ENCODE measurements around the gene CELF2.

Gene CELF2

DNA sequence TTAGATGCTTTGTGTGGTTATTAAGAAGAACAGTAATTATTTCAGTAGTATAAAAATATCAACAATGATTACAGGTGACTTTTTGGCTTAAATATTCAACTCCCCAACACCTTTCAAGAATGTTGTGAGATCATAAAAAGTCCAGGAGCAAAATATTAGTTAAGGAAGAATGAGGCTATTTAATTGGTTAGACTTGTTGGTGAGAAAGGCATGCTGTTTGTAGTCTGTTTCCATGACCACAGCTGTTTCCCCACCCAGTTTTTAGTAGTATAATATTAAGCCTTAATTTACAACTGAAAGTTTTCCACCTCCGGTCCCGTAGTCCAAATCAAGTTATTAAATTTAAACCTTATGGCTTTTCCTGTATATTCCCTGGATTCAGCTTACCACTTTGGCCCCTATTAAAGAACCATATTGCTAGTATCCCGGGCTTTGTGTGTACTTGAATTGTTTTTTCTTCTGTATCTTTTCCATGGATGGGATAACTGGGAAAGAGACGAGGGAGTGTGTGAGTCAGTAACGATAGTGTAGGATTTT lies 133.3 kb downstream of the CELF2 start:
- H3K4me3 ChIP-seq (ENCODE audit: low read depth in 1 of 2, low read length in 2 of 2), result peak overlapping the region in 1 of 2 donors; percentile 26
- H3K27me3 ChIP-seq (ENCODE audit: low read depth, low read length), result no peaks in the 10 kb centered on the region
- no peaks in the 10 kb centered on the region for H3K36me3 ChIP-seq (ENCODE audit: control insufficient read depth in 1 of 2, insufficient read depth in 2 of 2, low read length in 2 of 2)
- peaks cover 0 to 36% of the 10 kb centered on the region in 2 donors for H3K4me1 ChIP-seq (ENCODE audit: control insufficient read depth in 1 of 2, insufficient read depth in 2 of 2, low read length in 2 of 2)
- no peaks in the 10 kb centered on the region for H3K9me3 ChIP-seq (ENCODE audit: control insufficient read depth in 1 of 2, low read length in 2 of 2)
- H3K27ac ChIP-seq (ENCODE audit: low read length), result no peak overlapping the region

DNA sequence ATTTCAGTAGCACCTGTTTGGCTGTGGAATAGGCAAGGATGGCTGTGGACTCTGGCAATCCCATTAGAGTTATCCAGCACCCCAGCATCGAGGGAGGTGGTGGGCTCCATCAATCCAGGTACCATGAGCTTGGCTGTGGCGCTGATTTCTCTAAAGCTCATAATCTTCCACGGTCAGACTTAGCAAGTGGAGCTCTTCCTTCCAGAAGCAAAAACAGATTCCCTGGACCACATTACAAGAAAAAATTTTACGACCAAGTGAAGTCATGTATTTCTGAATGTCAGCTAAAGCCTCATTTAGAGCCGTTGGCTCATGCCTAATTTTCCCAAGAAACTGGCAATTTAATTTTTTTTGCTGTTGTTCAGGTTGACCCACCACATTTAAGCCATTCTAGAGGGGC lies 135.1 kb downstream of the CELF2 start:
- Histone ChIP-seq H3K4me1 (ENCODE audit: control insufficient read depth in 1 of 2, insufficient read depth in 2 of 2, low read length in 2 of 2) (peaks cover 0 to 25% of the 10 kb centered on the region in 2 donors), H3K27ac (ENCODE audit: low read length) (no peak overlapping the region)

DNA sequence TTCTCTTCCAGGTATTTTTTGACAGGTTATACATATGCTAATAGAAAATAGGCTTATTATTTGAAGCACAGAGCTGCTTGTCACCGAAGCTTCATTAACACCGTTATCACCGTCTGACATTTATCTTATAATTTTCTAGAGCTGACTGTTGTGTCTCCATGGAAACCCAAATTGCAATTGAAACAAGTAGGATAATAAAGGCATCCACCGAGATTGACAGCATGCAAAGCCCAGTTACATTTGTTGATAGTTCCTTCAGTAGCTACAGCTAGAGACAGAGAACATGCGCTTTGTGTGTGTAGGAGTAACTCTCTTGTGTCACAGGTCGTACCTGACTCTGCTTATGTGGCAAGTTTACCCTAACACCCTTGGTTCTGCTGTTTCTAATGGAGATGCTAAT lies 135.6 kb downstream of the CELF2 start:
- H3K9me3 ChIP-seq (ENCODE audit: control insufficient read depth in 1 of 2, low read length in 2 of 2), result no peaks in the 10 kb centered on the region
- H3K27ac ChIP-seq (ENCODE audit: low read length), result no peak overlapping the region
- H3K36me3 ChIP-seq (ENCODE audit: control insufficient read depth in 1 of 2, insufficient read depth in 2 of 2, low read length in 2 of 2), result no peaks in the 10 kb centered on the region
- H3K27me3 ChIP-seq (ENCODE audit: low read depth, low read length), result no peaks in the 10 kb centered on the region
- no peak overlapping the region for H3K4me3 ChIP-seq (ENCODE audit: low read depth in 1 of 2, low read length in 2 of 2)
- peaks cover 0 to 29% of the 10 kb centered on the region in 2 donors for H3K4me1 ChIP-seq (ENCODE audit: control insufficient read depth in 1 of 2, insufficient read depth in 2 of 2, low read length in 2 of 2)

More for the DNA sequence above, 135.1 kb downstream of the CELF2 start:
- H3K27me3 ChIP-seq (ENCODE audit: low read depth, low read length), result no peaks in the 10 kb centered on the region
- no peaks in the 10 kb centered on the region for H3K36me3 ChIP-seq (ENCODE audit: control insufficient read depth in 1 of 2, insufficient read depth in 2 of 2, low read length in 2 of 2)
- H3K9me3 ChIP-seq (ENCODE audit: control insufficient read depth in 1 of 2, low read length in 2 of 2), result no peaks in the 10 kb centered on the region
- no peak overlapping the region for H3K4me3 ChIP-seq (ENCODE audit: low read depth in 1 of 2, low read length in 2 of 2)

DNA sequence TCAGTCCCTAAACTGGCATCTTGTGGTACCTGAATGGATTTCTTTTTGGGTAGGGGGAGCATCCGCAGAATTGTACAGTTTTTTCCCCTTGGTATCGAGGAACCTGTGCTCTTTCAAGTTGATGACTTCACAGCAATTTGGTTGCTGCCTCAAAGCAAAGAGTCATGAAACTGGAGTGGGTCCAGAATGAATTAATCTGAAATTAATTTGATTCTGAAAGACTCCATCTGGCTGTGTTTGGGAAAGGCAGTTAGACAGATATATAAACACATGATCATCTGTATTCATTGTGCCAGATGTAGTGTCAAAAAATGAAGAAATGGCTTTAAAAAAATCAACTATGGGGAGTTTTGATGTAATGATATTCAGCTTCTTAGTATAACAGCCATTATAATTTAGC lies 136.1 kb downstream of the CELF2 start:
- Histone ChIP-seq H3K4me1 (ENCODE audit: control insufficient read depth in 1 of 2, insufficient read depth in 2 of 2, low read length in 2 of 2) (peaks cover 0 to 29% of the 10 kb centered on the region in 2 donors), H3K9me3 (ENCODE audit: control insufficient read depth in 1 of 2, low read length in 2 of 2) (no peaks in the 10 kb centered on the region), H3K27me3 (ENCODE audit: low read depth, low read length) (no peaks in the 10 kb centered on the region), H3K36me3 (ENCODE audit: control insufficient read depth in 1 of 2, insufficient read depth in 2 of 2, low read length in 2 of 2) (no peaks in the 10 kb centered on the region), H3K27ac (ENCODE audit: low read length) (no peak overlapping the region), H3K4me3 (ENCODE audit: low read depth in 1 of 2, low read length in 2 of 2) (no peak overlapping the region)

DNA sequence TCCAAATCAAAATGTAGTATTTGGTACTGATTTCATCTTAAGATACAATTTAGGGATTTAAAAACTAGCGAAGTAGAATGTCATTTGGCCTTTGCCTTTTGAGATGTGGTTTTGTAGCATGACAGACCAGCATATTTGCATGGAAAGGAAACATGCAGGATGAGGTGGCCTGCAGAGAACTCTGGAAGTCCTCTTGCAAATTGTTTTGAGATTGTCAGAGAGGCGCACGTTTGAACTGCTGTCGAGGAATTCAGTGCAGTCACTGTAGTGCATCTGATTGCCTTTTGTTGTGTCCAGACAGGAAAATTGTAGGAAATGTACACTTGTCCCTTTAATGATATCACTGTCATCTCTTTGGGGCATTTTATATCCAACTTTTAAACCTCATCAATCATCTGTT lies 136.7 kb downstream of the CELF2 start:
- Histone ChIP-seq H3K27me3 (ENCODE audit: low read depth, low read length) (no peaks in the 10 kb centered on the region), H3K4me3 (ENCODE audit: low read depth in 1 of 2, low read length in 2 of 2) (no peak overlapping the region), H3K4me1 (ENCODE audit: control insufficient read depth in 1 of 2, insufficient read depth in 2 of 2, low read length in 2 of 2) (peaks cover 0 to 28% of the 10 kb centered on the region in 2 donors)

DNA sequence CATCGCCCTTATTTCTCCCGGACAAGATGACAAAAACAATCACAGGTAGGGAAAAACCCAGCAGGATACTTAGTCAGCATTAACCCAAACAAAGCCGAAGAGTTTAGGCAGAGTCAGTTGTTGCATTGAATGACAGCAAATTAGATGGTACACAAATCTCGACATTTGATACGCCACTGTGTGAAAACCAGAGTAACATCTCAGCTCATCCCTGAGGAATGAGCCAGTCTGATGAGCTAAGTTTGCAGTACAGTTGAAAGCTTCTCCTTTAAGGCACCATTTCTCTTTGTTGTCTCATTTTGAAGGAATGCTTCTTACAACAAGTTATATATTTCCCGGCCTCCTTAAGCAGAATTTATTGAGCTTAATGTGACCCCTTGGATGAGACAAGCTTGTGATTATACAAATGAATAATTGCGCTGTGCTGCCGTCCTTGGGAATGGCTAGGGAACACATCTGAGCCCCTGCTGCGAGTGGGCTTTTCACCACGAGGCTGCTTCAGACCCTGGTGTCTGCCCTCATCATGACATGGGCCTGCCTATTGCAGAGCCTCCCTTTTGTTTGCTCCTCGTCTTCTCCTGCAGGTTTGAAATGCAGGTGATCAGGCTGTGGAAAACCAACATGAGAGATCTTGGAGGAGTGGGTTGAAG lies 137.3 kb downstream of the CELF2 start:
- no peaks in the 10 kb centered on the region for H3K36me3 ChIP-seq (ENCODE audit: control insufficient read depth in 1 of 2, insufficient read depth in 2 of 2, low read length in 2 of 2)
- peaks cover 0 to 30% of the 10 kb centered on the region in 2 donors for H3K4me1 ChIP-seq (ENCODE audit: control insufficient read depth in 1 of 2, insufficient read depth in 2 of 2, low read length in 2 of 2)
- H3K27me3 ChIP-seq (ENCODE audit: low read depth, low read length), result no peaks in the 10 kb centered on the region
- H3K27ac ChIP-seq (ENCODE audit: low read length), result no peak overlapping the region
- H3K9me3 ChIP-seq (ENCODE audit: control insufficient read depth in 1 of 2, low read length in 2 of 2), result no peaks in the 10 kb centered on the region
- no peak overlapping the region for H3K4me3 ChIP-seq (ENCODE audit: low read depth in 1 of 2, low read length in 2 of 2)

More for the DNA sequence above, 136.7 kb downstream of the CELF2 start:
- no peaks in the 10 kb centered on the region for H3K9me3 ChIP-seq (ENCODE audit: control insufficient read depth in 1 of 2, low read length in 2 of 2)
- H3K36me3 ChIP-seq (ENCODE audit: control insufficient read depth in 1 of 2, insufficient read depth in 2 of 2, low read length in 2 of 2), result no peaks in the 10 kb centered on the region
- H3K27ac ChIP-seq (ENCODE audit: low read length), result no peak overlapping the region

DNA sequence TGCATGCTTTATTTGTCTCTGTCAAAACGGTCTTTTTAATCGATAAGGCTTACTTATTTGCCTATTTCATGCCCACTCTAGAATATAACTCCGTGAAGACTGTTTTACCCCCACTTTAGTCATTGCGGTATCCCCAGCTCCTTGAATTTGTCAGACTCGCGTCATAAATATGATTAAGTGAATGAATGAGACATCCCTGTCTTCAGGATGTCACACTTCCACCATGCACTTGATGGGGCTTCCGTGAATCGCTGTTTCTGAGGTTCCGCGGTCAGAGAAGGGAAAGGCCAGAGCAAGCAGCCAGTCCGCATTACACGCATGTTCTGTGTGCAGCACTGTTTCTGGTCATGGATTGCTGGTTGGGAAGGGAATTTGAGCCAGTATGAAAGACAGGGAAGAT lies 138.8 kb downstream of the CELF2 start:
- no peaks in the 10 kb centered on the region for H3K9me3 ChIP-seq (ENCODE audit: control insufficient read depth in 1 of 2, low read length in 2 of 2)
- H3K27me3 ChIP-seq (ENCODE audit: low read depth, low read length), result no peaks in the 10 kb centered on the region
- peaks cover 0 to 29% of the 10 kb centered on the region in 2 donors for H3K4me1 ChIP-seq (ENCODE audit: control insufficient read depth in 1 of 2, insufficient read depth in 2 of 2, low read length in 2 of 2)
- no peak overlapping the region for H3K27ac ChIP-seq (ENCODE audit: low read length)
- H3K36me3 ChIP-seq (ENCODE audit: control insufficient read depth in 1 of 2, insufficient read depth in 2 of 2, low read length in 2 of 2), result no peaks in the 10 kb centered on the region
- no peak overlapping the region for H3K4me3 ChIP-seq (ENCODE audit: low read depth in 1 of 2, low read length in 2 of 2)

DNA sequence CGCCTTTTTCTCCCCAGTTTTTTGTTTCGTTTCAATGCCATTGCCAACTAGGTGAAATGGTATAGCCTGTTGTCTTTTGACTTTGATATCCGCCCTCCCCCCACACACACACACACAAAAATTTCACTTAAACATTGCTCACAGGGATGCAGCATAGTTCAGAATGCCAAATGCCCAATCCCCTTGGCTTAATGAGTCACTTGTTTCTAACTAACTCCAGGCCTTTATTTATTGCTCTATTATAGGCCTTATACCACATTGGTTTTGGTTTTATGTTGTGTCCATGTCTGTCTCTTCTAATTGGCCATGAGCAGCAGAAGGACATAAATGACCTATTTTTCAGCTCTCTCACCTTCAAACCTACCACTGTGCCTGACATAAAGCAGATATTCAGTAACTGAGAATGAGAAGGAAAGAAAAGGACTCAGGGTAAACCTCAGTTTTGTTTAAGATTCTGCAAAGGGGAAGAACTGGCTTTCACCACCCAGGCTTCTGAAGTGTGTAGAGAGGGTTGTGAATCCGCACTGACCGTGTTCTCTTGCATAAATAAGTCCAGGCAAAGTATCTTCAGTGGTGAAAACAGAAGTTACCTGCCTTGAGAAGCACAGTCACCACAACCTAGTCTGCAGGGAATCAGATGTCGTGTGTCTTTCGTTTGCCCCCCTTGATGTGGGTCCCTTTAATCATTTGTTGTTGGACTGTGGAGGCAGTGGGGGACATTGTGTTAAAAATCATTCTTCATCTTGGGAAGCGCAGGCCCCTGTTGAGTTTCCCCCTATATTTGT lies 139.8 kb downstream of the CELF2 start:
- no peaks in the 10 kb centered on the region for H3K36me3 ChIP-seq (ENCODE audit: control insufficient read depth in 1 of 2, insufficient read depth in 2 of 2, low read length in 2 of 2)
- no peaks in the 10 kb centered on the region for H3K27me3 ChIP-seq (ENCODE audit: low read depth, low read length)
- no peak overlapping the region for H3K4me3 ChIP-seq (ENCODE audit: low read depth in 1 of 2, low read length in 2 of 2)
- no peak overlapping the region for H3K27ac ChIP-seq (ENCODE audit: low read length)
- H3K9me3 ChIP-seq (ENCODE audit: control insufficient read depth in 1 of 2, low read length in 2 of 2), result no peaks in the 10 kb centered on the region
- peaks cover 4 to 32% of the 10 kb centered on the region in 2 donors for H3K4me1 ChIP-seq (ENCODE audit: control insufficient read depth in 1 of 2, insufficient read depth in 2 of 2, low read length in 2 of 2)

DNA sequence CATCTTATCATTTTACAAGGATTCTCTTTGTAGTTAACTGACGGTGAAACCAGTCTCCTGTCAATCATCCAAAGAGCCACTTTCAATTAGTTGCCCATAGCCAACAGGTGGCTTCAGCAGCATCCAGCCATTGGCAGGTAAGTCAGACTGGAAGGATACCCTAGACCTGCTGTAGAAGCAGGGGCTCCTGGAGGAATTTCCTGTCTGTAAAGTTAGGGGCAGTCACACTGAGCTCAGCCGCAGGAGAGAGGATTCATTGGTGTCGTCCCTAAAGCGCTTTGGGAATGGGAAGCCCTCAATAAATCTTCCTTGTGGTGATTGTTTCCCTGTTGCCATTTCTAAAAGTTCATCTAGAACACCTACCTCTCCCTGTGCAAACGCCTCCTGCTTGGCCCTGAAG lies 140.4 kb downstream of the CELF2 start:
- Histone ChIP-seq H3K4me1 (ENCODE audit: control insufficient read depth in 1 of 2, insufficient read depth in 2 of 2, low read length in 2 of 2) (peaks cover 4 to 38% of the 10 kb centered on the region in 2 donors), H3K27ac (ENCODE audit: low read length) (no peak overlapping the region), H3K27me3 (ENCODE audit: low read depth, low read length) (no peaks in the 10 kb centered on the region), H3K4me3 (ENCODE audit: low read depth in 1 of 2, low read length in 2 of 2) (no peak overlapping the region), H3K36me3 (ENCODE audit: control insufficient read depth in 1 of 2, insufficient read depth in 2 of 2, low read length in 2 of 2) (no peaks in the 10 kb centered on the region), H3K9me3 (ENCODE audit: control insufficient read depth in 1 of 2, low read length in 2 of 2) (no peaks in the 10 kb centered on the region)

DNA sequence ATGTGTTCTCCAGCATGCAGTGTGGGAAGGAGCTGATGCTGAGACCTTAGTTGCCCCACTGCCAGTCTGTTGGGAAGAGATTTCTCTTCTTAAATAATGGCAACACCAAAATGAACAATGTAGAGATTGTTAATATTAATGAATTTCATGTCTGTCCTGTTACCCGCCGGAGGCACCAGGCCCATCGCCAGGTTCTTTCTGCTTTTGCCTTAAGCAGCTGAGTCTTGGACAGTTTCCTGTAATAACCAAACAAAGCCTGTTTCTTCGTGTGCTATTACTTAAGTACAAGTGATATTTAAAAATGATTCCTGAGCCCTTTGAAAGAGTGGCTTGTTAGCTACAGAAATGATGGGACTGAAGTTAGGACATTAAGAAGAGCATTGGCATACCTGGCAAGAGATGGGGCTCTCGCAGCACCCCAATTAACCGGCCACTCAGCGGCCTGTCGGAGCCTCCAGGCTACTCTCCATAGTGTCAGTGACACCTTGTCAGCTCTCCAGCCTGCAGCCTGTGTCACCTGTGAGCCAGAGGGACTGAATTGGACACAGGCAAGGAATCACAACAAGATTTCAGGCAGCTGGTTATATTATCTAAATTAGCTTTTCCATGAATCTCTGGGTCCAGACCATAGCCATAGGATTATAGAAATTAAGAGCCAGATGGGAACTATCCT lies 142.0 kb downstream of the CELF2 start:
- Histone ChIP-seq H3K36me3 (ENCODE audit: control insufficient read depth in 1 of 2, insufficient read depth in 2 of 2, low read length in 2 of 2) (no peaks in the 10 kb centered on the region), H3K9me3 (ENCODE audit: control insufficient read depth in 1 of 2, low read length in 2 of 2) (no peaks in the 10 kb centered on the region), H3K27me3 (ENCODE audit: low read depth, low read length) (no peaks in the 10 kb centered on the region), H3K27ac (ENCODE audit: low read length) (no peak overlapping the region), H3K4me3 (ENCODE audit: low read depth in 1 of 2, low read length in 2 of 2) (no peak overlapping the region), H3K4me1 (ENCODE audit: control insufficient read depth in 1 of 2, insufficient read depth in 2 of 2, low read length in 2 of 2) (peaks cover 14 to 48% of the 10 kb centered on the region in 2 donors)

DNA sequence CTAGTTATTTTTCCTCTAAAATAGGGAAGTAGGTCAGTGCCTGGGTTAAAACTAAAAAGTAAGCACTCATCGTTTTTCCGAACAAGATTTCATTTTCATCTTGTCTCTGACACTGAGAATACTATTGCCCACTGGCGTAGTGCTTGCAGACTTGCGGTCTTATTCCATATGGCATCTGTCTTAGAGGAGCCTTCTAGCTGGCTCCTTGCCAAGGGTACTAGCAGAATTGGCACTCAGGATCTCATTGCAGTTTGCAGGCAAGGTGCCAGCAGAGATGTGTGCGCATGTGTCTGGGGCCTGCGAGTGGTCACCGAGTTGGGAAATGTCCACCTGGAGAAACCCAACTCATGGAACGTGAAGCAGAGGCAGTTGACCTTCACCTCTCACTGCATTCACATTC lies 143.4 kb downstream of the CELF2 start:
- H3K4me3 ChIP-seq (ENCODE audit: low read depth in 1 of 2, low read length in 2 of 2), result no peak overlapping the region
- H3K27ac ChIP-seq (ENCODE audit: low read length), result no peak overlapping the region
- no peaks in the 10 kb centered on the region for H3K9me3 ChIP-seq (ENCODE audit: control insufficient read depth in 1 of 2, low read length in 2 of 2)
- H3K27me3 ChIP-seq (ENCODE audit: low read depth, low read length), result no peaks in the 10 kb centered on the region
- H3K36me3 ChIP-seq (ENCODE audit: control insufficient read depth in 1 of 2, insufficient read depth in 2 of 2, low read length in 2 of 2), result no peaks in the 10 kb centered on the region
- H3K4me1 ChIP-seq (ENCODE audit: control insufficient read depth in 1 of 2, insufficient read depth in 2 of 2, low read length in 2 of 2), result peaks cover 14 to 48% of the 10 kb centered on the region in 2 donors
